Naive thymus-derived CD4-positive, alpha-beta T cell (primary cell): ENCODE measurements around the gene ICAM3. TPM values are rescaled to one million over a fixed set of nuclear protein-coding genes. Genes with fewer than 3 reads are reported as not detected.

Source experiments
- ATAC-seq: fragments of 150-1000 bp; cut with Tn5 transposase; 2 replicates; pipeline ENCODE4 v1.10.0; 2021; ENCODE audit warnings: mild to moderate bottlenecking, moderate library complexity
- CTCF ChIA-PET: fragments of 350-600 bp; sonication (Branson Sonifier 250); formaldehyde crosslinking; loops from one replicate; lab custom pipeline; 2021; ENCODE audit warnings: antibody characterized with exemption; lab: Charles Lee
- POLR2A ChIA-PET: fragments of 350-600 bp; sonication (Branson Sonifier 250); formaldehyde crosslinking; loops from one replicate; lab custom pipeline; 2021; ENCODE audit warnings: antibody characterized with exemption, inconsistent platforms; lab: Charles Lee
- DNase-seq, 9 donors: peaks; one replicate each; pipeline versions ENCODE4 v3.0.0 to v3.0.0-alpha.2; 2020 to 2022; ENCODE audit warnings: mixed read lengths in 1 of 9
- H3K27ac ChIP-seq: one replicate; pipeline ENCODE4 v1.7.0; 2013; ENCODE audit warnings: mild to moderate bottlenecking, low read depth, low read length, moderate library complexity
- H3K27me3 ChIP-seq, 2 donors: one replicate each; pipeline ENCODE4 v1.7.0; 2013; ENCODE audit warnings: low read length in 2 of 2, mild to moderate bottlenecking in 2 of 2, moderate library complexity in 2 of 2; ENCODE audit not compliant: control insufficient read depth in 2 of 2, insufficient read depth in 2 of 2
- H3K36me3 ChIP-seq, 3 experiments: 1 replicate in 2 of 3; 2 replicates in 1 of 3; pipeline ENCODE4 v1.7.0; 2013; ENCODE audit warnings: low read length in 3 of 3, mild to moderate bottlenecking in 3 of 3, moderate library complexity in 1 of 3; ENCODE audit not compliant: insufficient read depth in 3 of 3, control insufficient read depth in 2 of 3
- H3K4me1 ChIP-seq, 2 donors: one replicate each; pipeline ENCODE4 v1.7.0; 2013; ENCODE audit warnings: low read length in 2 of 2, mild to moderate bottlenecking in 2 of 2, moderate library complexity in 1 of 2; ENCODE audit not compliant: control insufficient read depth in 2 of 2, insufficient read depth in 2 of 2
- H3K4me3 ChIP-seq: 2 replicates; pipeline ENCODE4 v1.7.0; 2013; ENCODE audit warnings: mild to moderate bottlenecking, low read length
- H3K9me3 ChIP-seq, 3 experiments: 1 replicate in 2 of 3; 2 replicates in 1 of 3; pipeline ENCODE4 v1.7.0; 2013; ENCODE audit warnings: low read length in 3 of 3; ENCODE audit not compliant: control insufficient read depth in 2 of 3
- H3K27ac Mint-ChIP-seq, 9 donors: one replicate each; pipeline ENCODE4 v1.8.0; 2020 to 2022; ENCODE audit warnings: mixed read lengths in 9 of 9, mild to moderate bottlenecking in 8 of 9, moderate library complexity in 5 of 9, inconsistent platforms in 2 of 9
- H3K27me3 Mint-ChIP-seq, 5 donors: one replicate each; pipeline ENCODE4 v1.8.0; 2021 to 2022; ENCODE audit warnings: mixed read lengths in 5 of 5, mild to moderate bottlenecking in 1 of 5
- H3K36me3 Mint-ChIP-seq, 5 donors: one replicate each; pipeline ENCODE4 v1.8.0; 2020 to 2022; ENCODE audit warnings: mixed read lengths in 5 of 5, mild to moderate bottlenecking in 3 of 5, inconsistent platforms in 1 of 5
- H3K4me1 Mint-ChIP-seq, 7 donors: one replicate each; pipeline ENCODE4 v1.8.0; 2020 to 2022; ENCODE audit warnings: mixed read lengths in 7 of 7, mild to moderate bottlenecking in 3 of 7, inconsistent platforms in 1 of 7
- H3K4me3 Mint-ChIP-seq, 10 donors: one replicate each; pipeline ENCODE4 v1.8.0; 2020 to 2022; ENCODE audit warnings: mild to moderate bottlenecking in 10 of 10, mixed read lengths in 10 of 10, moderate library complexity in 6 of 10, inconsistent platforms in 2 of 10
- H3K9me3 Mint-ChIP-seq, 11 donors: one replicate each; pipeline ENCODE4 v1.8.0; 2020 to 2022; ENCODE audit warnings: mixed read lengths in 11 of 11, mild to moderate bottlenecking in 4 of 11, inconsistent platforms in 1 of 11, moderate library complexity in 1 of 11
- intact Hi-C, 2 donors: fragments of 100-400 bp; cut with micrococcal nuclease; formaldehyde crosslinking; loops; one replicate each; pipeline ENCODE4 v1.15.1; 2023
- polyA plus RNA-seq, 2 donors: library from polyadenylated mRNA; unstranded; fragments of 300-500 nt; fragmentation: Illumina TruSeq; gene quantifications; one replicate each; pipeline ENCODE4 v1.2.3, GENCODE V29; 2021
- total RNA-seq, 6 experiments: library from RNA in 5 of 6; stranded (reverse) in 5 of 6; gene quantifications; 1 replicate in 5 of 6; 2 replicates in 1 of 6; pipeline ENCODE4 v1.2.3 and lab custom pipeline; 2021 to 2026

ICAM3 gene
- total and polyA plus RNA-seq, 7 experiments from 2014 or later = 165 to 244 (median 195) TPM

GRCh38 chr19:10284065-10284959 lies 55.1 kb downstream of the ICAM3 start:
- intact Hi-C loops = no loop called here
- H3K27ac Mint-ChIP-seq = no peak overlapping the region
- no peak overlapping the region for H3K4me3 Mint-ChIP-seq
- Histone ChIP-seq H3K27ac (no peak overlapping the region), H3K4me1 (peaks cover 17 to 28% of the 10 kb centered on the region in 2 donors), H3K27me3 (peaks cover 8 to 19% of the 10 kb centered on the region in 2 donors), H3K36me3 (peaks cover 0 to 29% (median 0%) of the 10 kb centered on the region in 3 experiments), H3K4me3 (no peak overlapping the region), H3K9me3 (no peaks in the 10 kb centered on the region)
- peaks cover 7 to 30% (median 13%) of the 10 kb centered on the region in 5 donors for H3K36me3 Mint-ChIP-seq
- ChIA-PET CTCF (interaction anchor here (0.5 kb wide), 1 partner anchor 106 kb away, joined by 3 read pairs; no protein-coding TSS in a partner anchor), POLR2A (no interaction called here)
- H3K27me3 Mint-ChIP-seq = peaks cover 8 to 18% (median 14%) of the 10 kb centered on the region in 5 donors
- H3K4me1 Mint-ChIP-seq = peaks cover 22 to 54% (median 34%) of the 10 kb centered on the region in 7 donors
- ATAC-seq (no peak), DNase-seq (no peak)
- H3K9me3 Mint-ChIP-seq = no peaks in the 10 kb centered on the region

Other genes with a start within 250 kb of the ICAM3 start
- 1 to 10 TPM in 3 of 5 experiments, under 1 TPM in 2; 0.68 to 1.7 (median 1.0) TPM for gene ANGPTL6, start 236.9 kb downstream of the ICAM3 start, total RNA-seq
- gene ANGPTL6, start 236.9 kb downstream of the ICAM3 start, polyA plus RNA-seq = under 1 TPM; 0.23 to 0.48 TPM
- gene PPAN, start 233.3 kb downstream of the ICAM3 start, total RNA-seq = 100 to 1,000 TPM in 4 of 5 experiments, 10 to 100 TPM in 1; 87.6 to 122 (median 109) TPM
- 10 to 100 TPM; 24.9 to 46.6 TPM for gene PPAN, start 233.3 kb downstream of the ICAM3 start, polyA plus RNA-seq
- gene P2RY11, start 227.9 kb downstream of the ICAM3 start, total RNA-seq = 10 to 100 TPM; 41.0 to 89.3 (median 58.9) TPM
- 1 to 10 TPM; 2.7 to 3.1 TPM for gene P2RY11, start 227.9 kb downstream of the ICAM3 start, polyA plus RNA-seq
- gene EIF3G, start 219.7 kb downstream of the ICAM3 start, total RNA-seq = 100 to 1,000 TPM; 242 to 356 (median 328) TPM
- 100 to 1,000 TPM; 240 to 294 TPM for gene EIF3G, start 219.7 kb downstream of the ICAM3 start, polyA plus RNA-seq
- gene DNMT1, start 144.7 kb downstream of the ICAM3 start, total RNA-seq = 100 to 1,000 TPM; 175 to 334 (median 194) TPM
- 100 to 1,000 TPM; 113 to 153 TPM for gene DNMT1, start 144.7 kb downstream of the ICAM3 start, polyA plus RNA-seq
- gene S1PR2, start 108.3 kb downstream of the ICAM3 start, total RNA-seq = 1 to 10 TPM; 3.4 to 6.8 (median 5.2) TPM
- gene S1PR2, start 108.3 kb downstream of the ICAM3 start, polyA plus RNA-seq = under 1 TPM; 0.64 to 0.81 TPM
- gene MRPL4, start 87.4 kb downstream of the ICAM3 start, total RNA-seq = 10 to 100 TPM; 36.8 to 70.5 (median 43.0) TPM
- gene MRPL4, start 87.4 kb downstream of the ICAM3 start, polyA plus RNA-seq = 10 to 100 TPM; 24.9 to 34.1 TPM
- gene ICAM1, start 68.5 kb downstream of the ICAM3 start, total RNA-seq = 10 to 100 TPM in 3 of 5 experiments, 1 to 10 TPM in 2; 3.6 to 47.2 (median 16.3) TPM
- gene ICAM1, start 68.5 kb downstream of the ICAM3 start, polyA plus RNA-seq = 1 to 10 TPM; 1.2 to 3.9 TPM
- 1 to 10 TPM in 3 of 5 experiments, under 1 TPM in 2; 0.40 to 3.7 (median 1.2) TPM for gene ICAM4, start 52.7 kb downstream of the ICAM3 start, total RNA-seq
- gene ICAM4, start 52.7 kb downstream of the ICAM3 start, polyA plus RNA-seq = under 1 TPM; 0.52 to 0.55 TPM
- 1 to 10 TPM in 1 of 5 experiments, under 1 TPM in 2, not detected in 2; 0.46 to 2.4 (median 0.48) TPM for gene ICAM5, start 49.7 kb downstream of the ICAM3 start, total RNA-seq
- gene ICAM5, start 49.7 kb downstream of the ICAM3 start, polyA plus RNA-seq = not detected
- gene ZGLP1, start 29.8 kb downstream of the ICAM3 start, total RNA-seq = 10 to 100 TPM in 1 of 5 experiments, 1 to 10 TPM in 4; 1.2 to 11.4 (median 6.2) TPM
- gene ZGLP1, start 29.8 kb downstream of the ICAM3 start, polyA plus RNA-seq = under 1 TPM in 1 of 2 donors, not detected in 1; 0.22 TPM
- gene FDX2, start 23.6 kb downstream of the ICAM3 start, total RNA-seq = 10 to 100 TPM in 2 of 5 experiments, 1 to 10 TPM in 3; 5.7 to 10.5 (median 9.3) TPM
- gene FDX2, start 23.6 kb downstream of the ICAM3 start, polyA plus RNA-seq = 10 to 100 TPM; 18.3 to 19.4 TPM
- 10 to 100 TPM; 43.2 to 81.1 (median 50.2) TPM for gene RAVER1, start 6.1 kb downstream of the ICAM3 start, total RNA-seq
- 10 to 100 TPM; 15.6 to 31.9 TPM for gene RAVER1, start 6.1 kb downstream of the ICAM3 start, polyA plus RNA-seq
- gene TYK2, start 40.9 kb upstream of the ICAM3 start, total RNA-seq = 100 to 1,000 TPM; 224 to 346 (median 284) TPM
- 10 to 100 TPM; 45.4 to 55.6 TPM for gene TYK2, start 40.9 kb upstream of the ICAM3 start, polyA plus RNA-seq
- gene CDC37, start 63.9 kb upstream of the ICAM3 start, total RNA-seq = 100 to 1,000 TPM; 169 to 229 (median 180) TPM
- gene CDC37, start 63.9 kb upstream of the ICAM3 start, polyA plus RNA-seq = 10 to 100 TPM; 62.8 to 99.2 TPM
- 10 to 100 TPM in 2 of 5 experiments, 1 to 10 TPM in 2, under 1 TPM in 1; 0.59 to 51.8 (median 5.0) TPM for gene PDE4A, start 80.9 kb upstream of the ICAM3 start, total RNA-seq
- 1 to 10 TPM in 1 of 2 donors, under 1 TPM in 1; 0.47 to 2.0 TPM for gene PDE4A, start 80.9 kb upstream of the ICAM3 start, polyA plus RNA-seq
- gene KEAP1, start 163.7 kb upstream of the ICAM3 start, total RNA-seq = 10 to 100 TPM; 12.9 to 83.6 (median 31.4) TPM
- 10 to 100 TPM; 21.9 to 37.7 TPM for gene KEAP1, start 163.7 kb upstream of the ICAM3 start, polyA plus RNA-seq
- 10 to 100 TPM in 1 of 5 experiments, 1 to 10 TPM in 1, under 1 TPM in 2, not detected in 1; 0.51 to 22.0 (median 3.5) TPM for gene S1PR5, start 177.8 kb upstream of the ICAM3 start, total RNA-seq
- gene S1PR5, start 177.8 kb upstream of the ICAM3 start, polyA plus RNA-seq = under 1 TPM; 0.53 to 0.55 TPM
- 10 to 100 TPM; 41.7 to 70.3 (median 56.7) TPM for gene ATG4D, start 204.3 kb upstream of the ICAM3 start, total RNA-seq
- 10 to 100 TPM; 12.9 to 21.8 TPM for gene ATG4D, start 204.3 kb upstream of the ICAM3 start, polyA plus RNA-seq
- 10 to 100 TPM; 48.4 to 84.1 (median 60.4) TPM for gene KRI1, start 226.4 kb upstream of the ICAM3 start, total RNA-seq
- gene KRI1, start 226.4 kb upstream of the ICAM3 start, polyA plus RNA-seq = 10 to 100 TPM; 13.7 to 47.6 TPM
- 10 to 100 TPM; 20.5 to 73.9 (median 47.5) TPM for gene CDKN2D, start 229.4 kb upstream of the ICAM3 start, total RNA-seq
- 100 to 1,000 TPM in 1 of 2 donors, 10 to 100 TPM in 1; 72.9 to 102 TPM for gene CDKN2D, start 229.4 kb upstream of the ICAM3 start, polyA plus RNA-seq
- not detected for gene AP1M2, start 247.7 kb upstream of the ICAM3 start, total RNA-seq
- not detected for gene AP1M2, start 247.7 kb upstream of the ICAM3 start, polyA plus RNA-seq